Neuronal stem cell (in vitro differentiated cells): Measurements from ENCODE around the gene RTEL1.
A peak's percentile ranks its signal among the peaks of the same experiment; 100 is the strongest.

Source experiments
- DNase-seq: peaks from one replicate; pipeline ENCODE4 v3.0.0-alpha.2; 2013; ENCODE audit warnings: low spot score
- H2AFZ ChIP-seq: one replicate; pipeline ENCODE4 v1.6.1; 2013; ENCODE audit warnings: mild to moderate bottlenecking, low read length, inconsistent platforms
- H2AK5ac ChIP-seq: 2 replicates; pipeline ENCODE4 v1.6.1; 2013; ENCODE audit warnings: low read depth, mild to moderate bottlenecking, inconsistent platforms, low read length, moderate library complexity, mixed read lengths
- H2BK120ac ChIP-seq: 2 replicates; pipeline ENCODE4 v1.6.1; 2013; ENCODE audit warnings: low read depth, mild to moderate bottlenecking, inconsistent platforms, low read length, moderate library complexity, mixed read lengths
- H2BK12ac ChIP-seq: one replicate; pipeline ENCODE4 v1.6.1; 2013; ENCODE audit warnings: low read length, inconsistent platforms
- H2BK15ac ChIP-seq: 2 replicates; pipeline ENCODE4 v1.6.1; 2013; ENCODE audit warnings: mild to moderate bottlenecking, low read length, inconsistent platforms, mixed read lengths
- H2BK5ac ChIP-seq: one replicate; pipeline ENCODE4 v1.6.1; 2013; ENCODE audit warnings: inconsistent platforms, mild to moderate bottlenecking, low read length, moderate library complexity
- H3K14ac ChIP-seq: one replicate; pipeline ENCODE4 v1.6.1; 2013; ENCODE audit warnings: low read length, inconsistent platforms
- H3K18ac ChIP-seq: 2 replicates; pipeline ENCODE4 v1.6.1; 2013; ENCODE audit warnings: low read length, inconsistent platforms
- H3K23ac ChIP-seq: 2 replicates; pipeline ENCODE4 v1.6.1; 2013; ENCODE audit warnings: low read depth, mild to moderate bottlenecking, mixed read lengths, low read length, inconsistent platforms; ENCODE audit not compliant: poor library complexity
- H3K27ac ChIP-seq: replicated peaks from 3 replicates; pipeline ENCODE4 v1.5.1; 2013; ENCODE audit warnings: low read length, inconsistent platforms
- H3K27me3 ChIP-seq, 3 experiments: 2 replicates each; pipeline ENCODE4 v1.6.1; 2013; ENCODE audit warnings: low read length in 3 of 3, mild to moderate bottlenecking in 2 of 3, inconsistent platforms in 1 of 3, low read depth in 1 of 3, mixed read lengths in 1 of 3, moderate library complexity in 1 of 3; ENCODE audit not compliant: control insufficient read depth in 3 of 3, insufficient read depth in 3 of 3
- H3K36me3 ChIP-seq, 2 donors: replicated peaks in 1 of 2; 2 replicates each; pipeline ENCODE4 v1.6.1; 2013; ENCODE audit warnings: low read length in 2 of 2; ENCODE audit not compliant: control insufficient read depth in 2 of 2, insufficient read depth in 2 of 2
- H3K4ac ChIP-seq: 2 replicates; pipeline ENCODE4 v1.6.1; 2013; ENCODE audit warnings: inconsistent platforms, mild to moderate bottlenecking, low read length, moderate library complexity
- H3K4me1 ChIP-seq, 2 donors: 1 replicate in 1 of 2; 2 replicates in 1 of 2; pipeline ENCODE4 v1.6.1; 2013; ENCODE audit warnings: low read length in 2 of 2, low read depth in 1 of 2; ENCODE audit not compliant: control insufficient read depth in 2 of 2, insufficient read depth in 1 of 2
- H3K4me2 ChIP-seq: one replicate; pipeline ENCODE4 v1.6.1; 2013; ENCODE audit warnings: mild to moderate bottlenecking, low read length, inconsistent platforms; ENCODE audit not compliant: insufficient read depth, poor library complexity, severe bottlenecking
- H3K4me3 ChIP-seq, 2 donors: 2 replicates each; pipeline ENCODE4 v1.5.1; 2013; ENCODE audit warnings: low read length in 2 of 2, mild to moderate bottlenecking in 2 of 2, inconsistent platforms in 1 of 2, moderate library complexity in 1 of 2
- H3K79me1 ChIP-seq: one replicate; pipeline ENCODE4 v1.6.1; 2013; ENCODE audit warnings: low read depth, mild to moderate bottlenecking, inconsistent platforms, low read length, moderate library complexity
- H3K9ac ChIP-seq: one replicate; pipeline ENCODE4 v1.6.1; 2013; ENCODE audit warnings: mild to moderate bottlenecking, low read depth, low read length, inconsistent platforms; ENCODE audit not compliant: poor library complexity
- H3K9me3 ChIP-seq, 2 donors: replicated peaks in 1 of 2; 2 replicates each; pipeline versions ENCODE3 to v1.6.1; 2013; ENCODE audit warnings: low read length in 2 of 2, mild to moderate bottlenecking in 2 of 2, inconsistent platforms in 1 of 2, low read depth in 1 of 2, mixed read lengths in 1 of 2, moderate library complexity in 1 of 2; ENCODE audit not compliant: control insufficient read depth in 2 of 2, insufficient read depth in 1 of 2
- H4K8ac ChIP-seq: one replicate; pipeline ENCODE4 v1.6.1; 2013; ENCODE audit warnings: low read depth, mild to moderate bottlenecking, inconsistent platforms, low read length, moderate library complexity
- H4K91ac ChIP-seq: one replicate; pipeline ENCODE4 v1.6.1; 2013; ENCODE audit warnings: low read length, low read depth, mild to moderate bottlenecking, inconsistent platforms; ENCODE audit not compliant: poor library complexity
- WGBS, 2 donors: extraction: QIAGEN DNeasy Blood & Tissue Kit; methylation state at CpG; one replicate each; pipeline ENCODE4 v1.1.7; 2013; ENCODE audit warnings: missing lambda C conversion rate in 2 of 2, mixed read lengths in 1 of 2; ENCODE audit not compliant: insufficient read length in 2 of 2, insufficient replicate concordance in 1 of 2; ENCODE audit errors: extremely low coverage in 2 of 2; 5-methylcytosine and 5-hydroxymethylcytosine counted together

Gene RTEL1

DNA sequence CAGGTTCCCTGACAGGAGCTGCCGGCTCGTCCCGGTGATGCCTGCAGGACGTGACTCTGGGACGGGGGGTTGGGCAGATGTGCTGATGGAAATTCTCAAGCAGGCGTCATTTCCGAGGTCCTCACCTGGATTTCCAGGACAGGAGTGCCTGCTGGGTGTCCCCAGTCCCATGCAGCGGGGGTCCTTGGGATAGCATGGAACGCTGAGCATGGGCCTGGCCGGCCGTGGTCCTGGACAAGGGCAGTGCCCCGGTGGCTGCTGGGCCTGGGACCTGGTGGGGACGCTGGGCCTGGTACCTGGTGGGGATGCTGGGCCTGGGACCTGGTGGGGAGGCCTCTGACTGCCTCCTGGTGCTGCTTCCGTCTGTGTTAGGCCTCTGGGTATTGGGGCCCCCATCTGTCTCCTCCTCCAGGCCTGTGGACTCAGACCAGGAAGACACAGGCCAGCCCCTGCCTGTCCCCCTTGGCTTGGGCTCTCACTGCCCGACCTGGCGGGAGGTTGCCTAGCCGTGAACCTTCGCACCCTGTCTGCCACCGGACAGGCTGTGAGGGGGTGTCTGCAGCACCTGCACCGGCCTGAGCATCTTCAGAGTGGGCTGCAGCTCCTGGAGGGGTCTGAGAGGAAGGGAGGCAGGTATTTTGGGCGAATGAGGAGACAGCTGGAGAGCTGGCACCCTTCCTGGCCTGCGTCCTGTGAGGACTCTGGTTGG lies 6.2 kb downstream of the RTEL1 start:
- DNase-seq: no peak
- Histone ChIP-seq H3K27me3 (no peaks in the 10 kb centered on the region), H3K27ac (peak overlapping the region; percentile 9), H3K9me3 (peaks cover 0 to 1% of the 10 kb centered on the region in 2 donors), H2BK120ac (no peak overlapping the region), H2BK5ac (peak overlapping the region; percentile 82), H3K14ac (peak overlapping the region; percentile 99), H2AFZ (no peak overlapping the region), H3K4me1 (peaks cover under 1 to 11% of the 10 kb centered on the region in 2 donors), H3K4me3 (no peak overlapping the region), H3K18ac (peak overlapping the region; percentile 85), H2AK5ac (peak overlapping the region; percentile 96), H4K8ac (peak overlapping the region; percentile 82), H3K4ac (no peak overlapping the region), H4K91ac (peak overlapping the region; percentile 92), H3K79me1 (peaks cover 8% of the 10 kb centered on the region), H2BK15ac (peak overlapping the region; percentile 26), H3K23ac (no peak overlapping the region), H3K36me3 (peaks cover 20 to 92% of the 10 kb centered on the region in 2 donors), H3K4me2 (no peak overlapping the region), H2BK12ac (peak overlapping the region; percentile 73), H3K9ac (peak overlapping the region; percentile 70)
- WGBS, 2 donors: no CpG with 5 or more reads among the region's 22 CpGs

DNA sequence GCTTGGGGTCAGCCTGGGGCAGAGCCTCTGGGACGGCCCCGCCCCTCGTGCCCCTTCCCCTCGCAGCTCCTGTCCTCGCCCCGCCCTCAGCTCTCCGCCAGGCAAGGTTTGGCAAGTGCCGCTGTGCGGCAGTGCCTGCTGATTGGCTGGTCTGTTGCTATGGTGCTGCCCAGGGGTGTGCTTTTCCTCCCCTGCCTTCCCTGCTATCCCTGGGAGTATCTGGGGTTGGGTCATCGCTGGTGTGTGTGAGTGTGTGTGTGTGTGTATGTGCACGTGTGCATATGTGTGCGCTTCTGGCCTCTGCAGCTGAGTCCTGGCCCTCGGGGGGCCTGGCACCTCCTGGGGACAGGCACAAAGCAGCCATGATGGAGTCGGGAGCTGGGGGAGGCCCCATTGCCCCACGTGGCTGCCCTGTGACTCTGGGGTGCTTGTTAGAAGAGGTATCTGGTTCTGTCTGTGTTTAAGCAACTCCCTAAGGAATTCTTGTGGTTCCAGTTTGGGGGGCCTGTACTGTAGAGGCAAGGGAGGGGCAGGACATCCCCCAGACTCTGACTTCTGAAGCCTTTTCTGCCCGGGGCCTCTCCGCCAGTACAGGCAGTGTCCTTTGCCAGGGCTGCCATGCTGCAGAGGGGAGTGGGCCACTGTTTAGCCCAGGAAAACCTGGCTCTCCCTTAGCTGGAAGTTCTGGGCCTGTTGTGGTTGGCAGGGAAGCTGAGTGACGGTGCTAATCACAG lies 6.9 kb downstream of the RTEL1 start:
- H2BK12ac ChIP-seq: peak overlapping the region; percentile 73
- peak overlapping the region; percentile 96 for H2AK5ac ChIP-seq
- peaks cover 8% of the 10 kb centered on the region for H3K79me1 ChIP-seq
- H2BK120ac ChIP-seq: peak overlapping the region; percentile 81
- H2AFZ ChIP-seq: no peak overlapping the region
- peak overlapping the region; percentile 43 for H4K91ac ChIP-seq
- H3K4me1 ChIP-seq: peaks cover 0 to 11% of the 10 kb centered on the region in 2 donors
- peak overlapping the region; percentile 85 for H3K18ac ChIP-seq
- peaks cover 20 to 90% of the 10 kb centered on the region in 2 donors for H3K36me3 ChIP-seq
- H3K23ac ChIP-seq: peak overlapping the region; percentile 80
- H4K8ac ChIP-seq: peak overlapping the region; percentile 43
- no peaks in the 10 kb centered on the region for H3K27me3 ChIP-seq
- peak overlapping the region; percentile 82 for H2BK5ac ChIP-seq
- WGBS, 2 donors: no CpG with 5 or more reads among the region's 18 CpGs
- H2BK15ac ChIP-seq: peak overlapping the region; percentile 89
- peak overlapping the region in 1 of 2 donors; percentile 63 for H3K4me3 ChIP-seq
- peak overlapping the region; percentile 35 for H3K27ac ChIP-seq
- peaks cover 0 to 1% of the 10 kb centered on the region in 2 donors for H3K9me3 ChIP-seq
- H3K14ac ChIP-seq: peak overlapping the region; percentile 99
- peak overlapping the region; percentile 53 for H3K4ac ChIP-seq
- no peak overlapping the region for H3K9ac ChIP-seq
- peak; percentile 72 for DNase-seq
- H3K4me2 ChIP-seq: no peak overlapping the region

GRCh38 chr20:63665708-63666107 lies 7.6 kb downstream of the RTEL1 start:
- Histone ChIP-seq H3K18ac (no peak overlapping the region), H2AK5ac (peak overlapping the region; percentile 93), H2BK5ac (no peak overlapping the region), H3K23ac (peak overlapping the region; percentile 43), H3K27ac (no peak overlapping the region), H4K91ac (no peak overlapping the region), H3K14ac (no peak overlapping the region), H3K79me1 (peaks cover 8% of the 10 kb centered on the region), H2AFZ (no peak overlapping the region), H3K4me2 (no peak overlapping the region), H2BK12ac (peak overlapping the region; percentile 73), H3K9ac (no peak overlapping the region), H2BK120ac (peak overlapping the region; percentile 72), H3K4ac (no peak overlapping the region), H4K8ac (no peak overlapping the region), H3K4me1 (peaks cover 0 to 11% of the 10 kb centered on the region in 2 donors), H3K27me3 (no peaks in the 10 kb centered on the region), H2BK15ac (no peak overlapping the region), H3K4me3 (no peak overlapping the region), H3K9me3 (peaks cover 0 to 1% of the 10 kb centered on the region in 2 donors), H3K36me3 (peaks cover 20 to 89% of the 10 kb centered on the region in 2 donors)
- DNase-seq: no peak
- WGBS, 2 donors: no CpG with 5 or more reads among the region's 14 CpGs

DNA sequence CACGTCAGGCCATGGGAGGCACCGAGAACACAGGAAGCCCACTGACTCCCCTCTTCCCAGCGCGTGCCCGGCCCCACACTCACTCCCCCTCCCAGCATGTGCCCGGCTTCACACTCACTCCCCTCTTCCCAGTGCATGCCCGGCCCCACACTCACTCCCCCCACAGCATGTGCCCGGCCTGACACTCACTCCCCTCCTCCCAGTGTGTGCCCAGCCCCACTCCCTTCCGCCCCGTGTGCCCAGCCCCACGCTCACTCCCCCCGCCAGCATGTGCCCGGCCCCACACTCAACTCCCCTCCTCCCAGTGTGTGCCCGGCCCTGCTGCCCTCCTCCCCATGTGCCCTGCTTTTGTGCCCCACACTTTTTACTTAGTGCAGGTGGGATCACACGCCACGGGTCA lies 9.7 kb downstream of the RTEL1 start:
- Histone ChIP-seq H3K4ac (no peak overlapping the region), H2BK12ac (no peak overlapping the region), H3K27ac (no peak overlapping the region), H2AFZ (no peak overlapping the region), H3K9me3 (peaks cover 0 to 1% of the 10 kb centered on the region in 2 donors), H3K4me1 (peaks cover 0 to 11% of the 10 kb centered on the region in 2 donors), H3K4me3 (no peak overlapping the region), H3K23ac (no peak overlapping the region), H3K14ac (no peak overlapping the region), H3K4me2 (no peak overlapping the region), H3K36me3 (peaks cover 8 to 80% of the 10 kb centered on the region in 2 donors), H2AK5ac (no peak overlapping the region), H3K9ac (no peak overlapping the region), H2BK120ac (no peak overlapping the region), H2BK15ac (no peak overlapping the region), H3K27me3 (no peaks in the 10 kb centered on the region), H2BK5ac (no peak overlapping the region), H3K79me1 (peaks cover 6% of the 10 kb centered on the region), H4K91ac (no peak overlapping the region), H3K18ac (no peak overlapping the region), H4K8ac (no peak overlapping the region)
- no CpG with 5 or more reads among the region's 16 CpGs for WGBS, 2 donors
- no peak for DNase-seq
